Lower leg skin (tissue), 4 donors: ENCODE results near the gene IGFBP7. TPM values are rescaled to one million over a fixed set of nuclear protein-coding genes. Genes with fewer than 3 reads are reported as not detected.

Experiments used
- DNase-seq, 2 donors: peaks; one replicate each; pipeline ENCODE4 v3.0.0-alpha.2; 2019; ENCODE audit warnings: low spot score in 2 of 2
- H3K4me3 ChIP-seq: fragments of 200-600 bp; sonication (generic); 2 replicates; pipeline ENCODE4 v1.5.1; 2017; ENCODE audit warnings: mild to moderate bottlenecking, low read depth; ENCODE audit not compliant: poor library complexity, severe bottlenecking
- POLR2A ChIP-seq, 2 donors: fragments of 450-650 bp; IDR thresholded peaks; one replicate each; pipeline ENCODE4 v1.6.1; 2016 to 2017; ENCODE audit warnings: antibody characterized with exemption in 2 of 2, mild to moderate bottlenecking in 1 of 2, moderate library complexity in 1 of 2
- WGBS, 2 donors: methylation state at CpG; one replicate each; pipeline ENCODE4 v1.1.5; 2018; 5-methylcytosine and 5-hydroxymethylcytosine counted together
- intact Hi-C: fragments of 100-400 bp; cut with DNase I; formaldehyde crosslinking; loops from one replicate; pipeline ENCODE4 v1.15.0; 2023; ENCODE audit warnings: low total_unique reads
- total RNA-seq, 4 donors: library from RNA; depleted of rRNA; stranded (reverse); fragments of >200 nt; gene quantifications; one replicate each; pipeline ENCODE4 v1.1.0, GENCODE V29; 2016
- TF ChIP-seq, protein P1 (sequence below), 3 donors: fragments of 450-650 bp; IDR thresholded peaks; one replicate each; pipeline ENCODE4 v1.5.1; 2016; ENCODE audit warnings: antibody characterized with exemption in 3 of 3, mild to moderate bottlenecking in 3 of 3, moderate library complexity in 2 of 3

The IGFBP7 gene
- total RNA-seq, 4 donors from 2014 or later = 122 to 324 (median 168) TPM

DNA sequence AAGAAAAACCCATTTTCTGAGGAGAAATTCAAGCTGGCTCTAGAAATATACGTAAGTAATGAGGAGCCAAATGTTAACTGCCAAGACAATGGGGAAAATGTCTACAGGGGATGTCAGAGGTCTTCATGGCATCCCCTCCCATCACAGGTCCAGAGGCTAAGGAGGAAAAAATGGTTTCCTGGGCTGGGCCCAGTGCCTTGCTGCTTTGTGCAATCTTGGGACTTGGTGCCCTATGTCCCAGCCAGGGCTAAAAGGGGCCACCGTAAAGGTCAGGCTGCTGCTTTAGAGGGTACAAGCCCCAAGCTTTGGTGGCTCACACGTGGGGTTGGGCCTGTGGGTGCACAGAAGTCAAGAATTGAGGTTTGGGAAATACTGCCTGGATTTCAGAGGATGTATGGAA is 17.2 kb upstream of the IGFBP7 start:
- no peak for DNase-seq
- intact Hi-C loops = no loop called here
- WGBS, 2 donors = 68 to 75% methylated on average over 3 of the region's 3 CpGs
- no peak overlapping the region for H3K4me3 ChIP-seq
- TF ChIP-seq POLR2A (IDR thresholded peaks at IDR 0.05) = no peak
- TF ChIP-seq, protein P1, sequence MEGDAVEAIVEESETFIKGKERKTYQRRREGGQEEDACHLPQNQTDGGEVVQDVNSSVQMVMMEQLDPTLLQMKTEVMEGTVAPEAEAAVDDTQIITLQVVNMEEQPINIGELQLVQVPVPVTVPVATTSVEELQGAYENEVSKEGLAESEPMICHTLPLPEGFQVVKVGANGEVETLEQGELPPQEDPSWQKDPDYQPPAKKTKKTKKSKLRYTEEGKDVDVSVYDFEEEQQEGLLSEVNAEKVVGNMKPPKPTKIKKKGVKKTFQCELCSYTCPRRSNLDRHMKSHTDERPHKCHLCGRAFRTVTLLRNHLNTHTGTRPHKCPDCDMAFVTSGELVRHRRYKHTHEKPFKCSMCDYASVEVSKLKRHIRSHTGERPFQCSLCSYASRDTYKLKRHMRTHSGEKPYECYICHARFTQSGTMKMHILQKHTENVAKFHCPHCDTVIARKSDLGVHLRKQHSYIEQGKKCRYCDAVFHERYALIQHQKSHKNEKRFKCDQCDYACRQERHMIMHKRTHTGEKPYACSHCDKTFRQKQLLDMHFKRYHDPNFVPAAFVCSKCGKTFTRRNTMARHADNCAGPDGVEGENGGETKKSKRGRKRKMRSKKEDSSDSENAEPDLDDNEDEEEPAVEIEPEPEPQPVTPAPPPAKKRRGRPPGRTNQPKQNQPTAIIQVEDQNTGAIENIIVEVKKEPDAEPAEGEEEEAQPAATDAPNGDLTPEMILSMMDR (IDR thresholded peaks at IDR 0.05) = no peak

DNA sequence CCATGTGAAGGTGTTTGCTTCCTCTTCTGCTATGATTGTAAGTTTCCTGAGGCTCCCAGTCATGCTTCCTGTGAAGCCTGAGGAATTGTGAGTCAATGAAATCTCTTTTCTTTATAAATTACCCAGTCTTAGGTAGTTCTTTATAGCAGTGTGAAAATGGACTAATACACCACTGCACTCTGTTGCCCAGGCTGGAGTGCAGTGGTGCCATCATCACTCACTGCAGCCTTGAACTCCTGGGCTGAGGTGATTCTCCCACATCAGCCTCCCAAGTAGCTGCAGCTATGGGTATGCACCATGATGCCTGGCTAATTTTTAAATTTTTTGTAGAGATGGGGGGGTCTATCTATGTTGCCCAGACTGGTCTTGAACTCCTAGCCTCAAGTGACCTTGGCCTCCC is 15.8 kb upstream of the IGFBP7 start:
- intact Hi-C loops = no loop called here

DNA sequence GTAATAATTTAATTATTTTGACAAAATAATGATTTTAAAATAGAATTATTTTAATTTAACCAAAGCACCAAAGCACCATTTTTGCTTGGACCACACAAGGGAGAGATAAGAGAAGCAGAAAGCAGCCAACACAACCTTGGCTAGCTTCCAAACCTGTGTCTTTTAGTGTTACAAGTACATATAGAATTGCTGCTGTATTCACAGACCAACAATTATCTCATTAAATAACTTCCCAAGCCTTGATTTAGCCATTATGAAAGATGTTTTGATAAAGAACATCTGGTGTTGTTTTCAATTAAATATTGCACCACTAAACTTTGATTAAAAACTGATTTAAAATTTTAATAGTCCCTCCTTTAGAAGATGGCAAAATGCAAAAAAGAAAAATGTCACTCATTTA is 14.0 kb upstream of the IGFBP7 start:
- H3K4me3 ChIP-seq = no peak overlapping the region
- intact Hi-C loops = no loop called here
- DNase-seq = no peak
- TF ChIP-seq POLR2A (IDR thresholded peaks at IDR 0.05) = no peak
- TF ChIP-seq, protein P1 (IDR thresholded peaks at IDR 0.05) = no peak

More for the DNA sequence above, 15.8 kb upstream of the IGFBP7 start:
- no peak for DNase-seq
- TF ChIP-seq POLR2A (IDR thresholded peaks at IDR 0.05) = no peak
- TF ChIP-seq, protein P1 (IDR thresholded peaks at IDR 0.05) = no peak
- H3K4me3 ChIP-seq = no peak overlapping the region

DNA sequence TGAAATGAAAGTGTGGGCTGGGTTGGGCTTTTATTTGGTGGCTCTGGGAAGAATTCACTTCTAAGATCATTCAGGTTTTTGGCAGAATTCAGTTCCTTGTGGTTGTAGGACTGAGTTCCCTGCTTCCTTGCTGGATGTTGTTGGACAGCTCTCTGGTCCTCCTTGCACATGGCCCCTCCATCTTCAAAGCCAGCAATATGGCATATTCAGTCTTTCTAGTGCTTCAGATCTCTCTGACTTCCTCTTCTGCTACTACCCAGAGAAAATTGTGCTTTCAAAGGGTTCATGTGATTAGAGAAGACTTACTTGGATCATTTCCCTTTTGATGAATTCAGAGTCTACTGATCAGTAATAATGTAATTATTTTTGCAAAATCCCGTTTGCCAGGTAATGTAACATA is 12.8 kb upstream of the IGFBP7 start:
- intact Hi-C loops = no loop called here
- WGBS, 2 donors = 88 to 89% methylated on average over 1 of the region's 1 CpG
- no peak for TF ChIP-seq POLR2A (IDR thresholded peaks at IDR 0.05)
- TF ChIP-seq, protein P1 (IDR thresholded peaks at IDR 0.05) = no peak
- no peak overlapping the region for H3K4me3 ChIP-seq
- no peak for DNase-seq

DNA sequence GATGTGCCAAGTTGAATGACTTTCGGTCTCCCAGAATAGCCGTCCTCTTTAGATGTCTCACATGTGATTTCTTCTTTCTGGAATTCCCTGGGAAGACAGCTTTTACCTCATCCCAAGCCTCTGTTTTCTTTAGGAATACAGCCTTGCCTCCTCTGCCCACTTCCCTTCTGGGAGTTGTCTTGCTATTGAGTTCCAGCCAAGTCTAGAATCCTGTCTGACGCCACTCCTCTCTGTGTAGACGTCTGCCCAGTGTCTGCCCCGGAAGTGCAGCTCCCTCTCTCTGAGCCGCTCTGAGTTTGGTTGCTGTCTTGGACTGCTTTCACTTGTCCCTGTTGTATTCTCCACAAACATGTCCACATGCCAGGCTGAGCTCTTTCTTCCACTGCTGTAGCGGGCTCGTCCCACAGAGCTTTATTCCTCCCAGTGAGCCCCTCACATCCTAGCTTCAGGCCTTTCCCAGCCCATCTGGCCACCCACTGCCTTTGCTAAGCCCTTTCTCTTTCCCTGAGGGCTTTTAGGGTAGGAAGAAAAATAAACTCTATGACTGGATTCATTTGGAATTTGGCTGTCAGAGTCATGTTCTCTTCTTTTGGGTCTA is 9.0 kb upstream of the IGFBP7 start:
- intact Hi-C loops = no loop called here
- TF ChIP-seq POLR2A (IDR thresholded peaks at IDR 0.05) = no peak
- TF ChIP-seq, protein P1 (IDR thresholded peaks at IDR 0.05) = no peak
- DNase-seq = peak; percentile 54 to 89
- 12 to 27% methylated on average over 8 of the region's 8 CpGs for WGBS, 2 donors
- no peak overlapping the region for H3K4me3 ChIP-seq

DNA sequence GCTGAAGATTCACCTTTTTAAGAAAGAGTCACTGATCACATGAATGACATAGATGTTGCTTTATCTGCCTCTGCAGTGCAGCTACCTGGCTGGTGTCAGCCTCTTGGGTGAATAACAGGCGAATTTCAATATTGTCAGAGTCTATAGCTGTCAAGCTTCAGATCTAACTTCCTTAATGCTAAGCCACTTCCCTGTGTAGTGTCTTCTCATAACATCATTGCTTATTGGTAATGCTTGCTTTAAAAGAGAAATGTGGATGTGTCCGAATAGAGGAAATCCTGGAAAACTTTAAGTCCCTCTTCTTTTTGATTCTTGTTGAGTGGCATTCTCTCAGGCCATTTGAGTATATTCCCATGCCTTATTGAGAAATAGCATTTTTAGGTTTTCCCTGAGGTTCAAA is 7.3 kb upstream of the IGFBP7 start:
- no peak for DNase-seq
- TF ChIP-seq, protein P1 (IDR thresholded peaks at IDR 0.05) = no peak
- TF ChIP-seq POLR2A (IDR thresholded peaks at IDR 0.05) = no peak
- H3K4me3 ChIP-seq = no peak overlapping the region
- 71 to 78% methylated on average over 2 of the region's 2 CpGs for WGBS, 2 donors
- intact Hi-C loops = no loop called here
